Lower leg skin (tissue), 3 donors: ENCODE results near the gene DGLUCY.

Experiments used
- CTCF ChIP-seq, 3 donors: fragments of 450-650 bp; IDR thresholded peaks; one replicate each; pipeline ENCODE4 v1.5.1; 2016; ENCODE audit warnings: antibody characterized with exemption in 3 of 3, mild to moderate bottlenecking in 3 of 3, moderate library complexity in 2 of 3
- POLR2A ChIP-seq, 2 donors: fragments of 450-650 bp; IDR thresholded peaks; one replicate each; pipeline ENCODE4 v1.6.1; 2016 to 2017; ENCODE audit warnings: antibody characterized with exemption in 2 of 2, mild to moderate bottlenecking in 1 of 2, moderate library complexity in 1 of 2

GRCh38 chr14:91215381-91215780 is 101.5 kb downstream of the DGLUCY start:
- TF ChIP-seq POLR2A (IDR thresholded peaks at IDR 0.05) = no peak
- no peak for TF ChIP-seq CTCF (IDR thresholded peaks at IDR 0.05)
